Glutamatergic neuron (in vitro differentiated cells): ENCODE measurements around the gene NR6A1. TPM values are rescaled to one million over a fixed set of nuclear protein-coding genes. Genes with fewer than 3 reads are reported as not detected.

ENCODE experiments used
- DNase-seq: peaks from one replicate; pipeline ENCODE4 v3.0.0; 2022
- H3K27ac Mint-ChIP-seq: one replicate; pipeline ENCODE4 v1.8.0; 2020; ENCODE audit warnings: mild to moderate bottlenecking, mixed read lengths, inconsistent platforms; ENCODE audit not compliant: unreplicated experiment
- H3K27me3 Mint-ChIP-seq: one replicate; pipeline ENCODE4 v1.8.0; 2020; ENCODE audit warnings: mild to moderate bottlenecking, moderate library complexity, mixed read lengths, inconsistent platforms; ENCODE audit not compliant: unreplicated experiment
- H3K36me3 Mint-ChIP-seq: one replicate; pipeline ENCODE4 v1.8.0; 2020; ENCODE audit warnings: mild to moderate bottlenecking, mixed read lengths, inconsistent platforms; ENCODE audit not compliant: unreplicated experiment
- H3K4me1 Mint-ChIP-seq: one replicate; pipeline ENCODE4 v1.8.0; 2020; ENCODE audit warnings: mild to moderate bottlenecking, low read depth, mixed read lengths, inconsistent platforms; ENCODE audit not compliant: unreplicated experiment
- H3K4me3 Mint-ChIP-seq: one replicate; pipeline ENCODE4 v1.8.0; 2020; ENCODE audit warnings: mild to moderate bottlenecking, mixed read lengths, inconsistent platforms; ENCODE audit not compliant: unreplicated experiment
- H3K9me3 Mint-ChIP-seq: one replicate; pipeline ENCODE4 v1.8.0; 2020; ENCODE audit warnings: mild to moderate bottlenecking, moderate library complexity, mixed read lengths, inconsistent platforms; ENCODE audit not compliant: unreplicated experiment
- CTCF ChIP-seq: fragments of 200-600 bp; sonication (generic); IDR thresholded peaks from one replicate; pipeline ENCODE4 v1.5.0; 2021; ENCODE audit not compliant: partially characterized antibody, unreplicated experiment
- total RNA-seq: library from RNA; stranded (reverse); fragmentation: NEBNext Ultra II Directional; extraction: Animal tissue kit (Norgen Biotek cat#: 25700); gene quantifications from one replicate; pipeline ENCODE4 v1.2.1, GENCODE V29; 2021; ENCODE audit not compliant: unreplicated experiment

NR6A1 gene
- total RNA-seq, 1 donor from 2014 or later = 51.0 TPM

- no peaks in the 10 kb centered on the region for H3K36me3 Mint-ChIP-seq
- H3K27me3 Mint-ChIP-seq = peaks cover 2% of the 10 kb centered on the region
- H3K9me3 Mint-ChIP-seq = no peaks in the 10 kb centered on the region
- H3K27ac Mint-ChIP-seq = no peak overlapping the region
- TF ChIP-seq CTCF = no peak
- no peak for DNase-seq
- no peak overlapping the region for H3K4me3 Mint-ChIP-seq
- peaks cover 10% of the 10 kb centered on the region for H3K4me1 Mint-ChIP-seq
Measured at GRCh38 chr9:124752967-124753366, 18.1 kb downstream of the NR6A1 start.

GRCh38 chr9:124749781-124750180 lies 21.3 kb downstream of the NR6A1 start:
- H3K4me3 Mint-ChIP-seq = no peak overlapping the region
- H3K27ac Mint-ChIP-seq = no peak overlapping the region
- DNase-seq = no peak
- peaks cover 6% of the 10 kb centered on the region for H3K4me1 Mint-ChIP-seq
- H3K36me3 Mint-ChIP-seq = no peaks in the 10 kb centered on the region
- H3K9me3 Mint-ChIP-seq = no peaks in the 10 kb centered on the region
- H3K27me3 Mint-ChIP-seq = no peaks in the 10 kb centered on the region
- TF ChIP-seq CTCF = no peak

GRCh38 chr9:124749284-124749683 lies 21.8 kb downstream of the NR6A1 start:
- H3K36me3 Mint-ChIP-seq = no peaks in the 10 kb centered on the region
- H3K4me1 Mint-ChIP-seq = peaks cover 5% of the 10 kb centered on the region
- no peaks in the 10 kb centered on the region for H3K27me3 Mint-ChIP-seq
- no peaks in the 10 kb centered on the region for H3K9me3 Mint-ChIP-seq
- H3K27ac Mint-ChIP-seq = no peak overlapping the region
- no peak for TF ChIP-seq CTCF
- DNase-seq = no peak
- no peak overlapping the region for H3K4me3 Mint-ChIP-seq

DNA sequence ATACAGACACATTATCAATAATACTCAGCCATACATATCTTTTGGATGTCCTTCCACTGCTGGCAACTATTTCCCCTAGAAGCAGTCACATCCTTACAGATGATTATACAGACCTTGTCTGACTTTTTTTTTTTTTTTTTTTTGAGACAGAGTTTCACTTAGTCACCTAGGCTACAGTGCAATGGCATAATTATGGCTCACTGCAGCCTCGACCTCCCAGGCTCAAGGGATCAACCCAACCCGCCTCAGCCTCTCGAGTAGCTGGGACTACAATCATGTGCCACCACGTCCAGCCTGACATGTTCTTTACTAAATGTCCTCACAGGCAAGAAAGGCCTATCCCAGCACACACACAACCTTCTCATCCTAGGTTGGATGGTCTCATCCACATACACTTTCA lies 24.0 kb downstream of the NR6A1 start:
- no peak for TF ChIP-seq CTCF
- H3K27me3 Mint-ChIP-seq = no peaks in the 10 kb centered on the region
- H3K9me3 Mint-ChIP-seq = no peaks in the 10 kb centered on the region
- no peaks in the 10 kb centered on the region for H3K4me1 Mint-ChIP-seq
- H3K4me3 Mint-ChIP-seq = no peak overlapping the region
- DNase-seq = no peak
- H3K36me3 Mint-ChIP-seq = no peaks in the 10 kb centered on the region
- H3K27ac Mint-ChIP-seq = no peak overlapping the region

DNA sequence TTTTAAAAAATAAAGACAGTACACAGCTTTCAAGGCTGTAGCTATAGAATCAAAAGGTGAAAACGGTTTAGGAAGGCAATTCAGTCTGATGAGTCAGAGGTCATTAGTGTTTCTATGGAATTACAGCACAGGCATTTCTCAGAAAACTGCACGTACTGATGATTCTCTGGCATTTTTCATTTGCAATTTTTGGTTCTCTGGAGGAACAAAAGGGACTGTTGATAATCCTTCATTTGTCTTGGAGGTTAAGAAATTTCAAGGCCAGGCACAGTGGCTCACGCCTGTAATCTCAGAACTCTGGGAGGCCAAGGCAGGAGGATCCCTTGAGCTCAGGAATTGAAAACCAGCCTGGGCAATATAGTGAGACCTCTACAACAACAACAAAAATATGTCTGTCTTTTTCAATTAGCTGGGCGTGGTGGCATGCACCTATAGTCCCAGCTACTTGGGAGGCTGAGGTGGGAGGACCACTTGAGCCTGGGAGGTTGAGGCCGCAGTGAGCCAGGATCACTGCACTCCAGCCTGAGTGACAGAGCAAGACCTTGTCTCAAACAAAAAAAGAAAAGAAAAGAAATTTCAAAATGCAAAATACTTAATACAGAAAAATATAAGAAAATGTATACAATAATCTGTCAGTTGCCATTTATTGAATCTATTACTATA lies 27.3 kb downstream of the NR6A1 start:
- TF ChIP-seq CTCF = no peak
- H3K36me3 Mint-ChIP-seq = no peaks in the 10 kb centered on the region
- DNase-seq = no peak
- no peaks in the 10 kb centered on the region for H3K27me3 Mint-ChIP-seq
- H3K4me3 Mint-ChIP-seq = no peak overlapping the region
- H3K4me1 Mint-ChIP-seq = no peaks in the 10 kb centered on the region
- no peaks in the 10 kb centered on the region for H3K9me3 Mint-ChIP-seq
- no peak overlapping the region for H3K27ac Mint-ChIP-seq
